Activated CD4-positive, alpha-beta T cell treated with anti-CD3 and anti-CD28 coated beads for 24 hours (primary cell): ENCODE results near the gene MIR17HG.
A peak's percentile ranks its signal among the peaks of the same experiment; 100 is the strongest.
"Not testable (repeated sequence)": the region's sequence is repeated elsewhere in the genome, so short reads cannot be mapped to it uniquely, and the experiment has no call there.

ENCODE experiments used
- DNase-seq, 2 donors: peaks; one replicate each; pipeline ENCODE4 v3.0.0-alpha.2; 2020; ENCODE audit warnings: low read depth in 2 of 2

Gene MIR17HG

DNA sequence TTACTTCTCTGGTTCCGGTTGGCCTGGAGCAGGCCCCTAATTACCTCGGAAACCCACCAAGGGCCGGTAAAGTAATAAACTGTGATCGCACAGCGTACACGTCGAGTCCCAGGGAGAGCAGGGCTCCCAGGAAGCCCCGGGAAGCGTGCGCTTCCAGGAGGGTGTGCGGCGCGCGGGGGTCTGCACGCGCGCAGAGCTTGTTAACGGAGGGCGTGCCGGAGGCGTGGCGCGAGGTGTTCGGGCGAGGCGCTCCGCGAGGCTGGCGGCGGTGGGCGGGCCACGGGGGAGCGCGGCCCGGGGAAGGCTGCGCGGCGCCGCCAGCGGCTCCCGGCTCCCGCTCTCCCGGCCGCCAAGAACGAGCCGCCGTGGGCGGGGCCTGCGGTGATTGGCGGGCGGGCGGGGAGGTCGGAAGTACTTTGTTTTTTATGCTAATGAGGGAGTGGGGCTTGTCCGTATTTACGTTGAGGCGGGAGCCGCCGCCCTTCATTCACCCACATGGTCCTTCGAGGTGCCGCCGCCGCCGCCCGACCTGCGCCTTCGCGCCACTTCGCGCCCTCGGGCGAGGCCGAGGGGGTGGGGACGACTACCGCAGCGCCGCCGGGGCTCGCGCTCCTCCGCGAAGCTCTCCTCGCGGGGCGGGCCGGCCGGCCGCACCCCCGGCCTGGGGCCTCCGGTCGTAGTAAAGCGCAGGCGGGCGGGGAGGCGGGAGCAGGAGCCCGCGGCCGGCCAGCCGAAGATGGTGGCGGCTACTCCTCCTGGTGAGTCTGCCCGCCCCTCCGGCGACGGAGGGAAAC lies at the start of gene MIR17HG:
Gene MIR17HG, plus strand, starts transcription at position 486 of the 794 bp plus-strand sequence.
- peak; percentile 82 to 84 for DNase-seq

DNA sequence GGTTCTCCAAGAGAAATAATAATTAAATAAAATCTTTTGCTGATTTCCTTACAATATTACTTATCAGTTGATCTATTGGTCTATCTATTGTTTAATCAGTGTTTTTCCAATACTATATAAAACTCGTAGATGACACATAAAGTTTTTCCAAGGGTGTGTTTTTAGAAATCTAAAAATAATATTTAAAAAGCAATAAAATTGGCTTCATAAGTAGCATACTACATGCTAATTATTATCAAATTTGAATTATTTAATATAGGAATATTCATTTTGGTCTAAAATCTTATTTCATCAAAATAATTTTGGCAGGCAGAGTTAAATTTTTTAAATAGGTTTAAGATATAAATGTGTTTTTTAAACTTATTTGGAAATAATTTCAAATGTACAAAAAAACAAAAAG lies 49.4 kb upstream of the MIR17HG start:
- DNase-seq, result no peak

DNA sequence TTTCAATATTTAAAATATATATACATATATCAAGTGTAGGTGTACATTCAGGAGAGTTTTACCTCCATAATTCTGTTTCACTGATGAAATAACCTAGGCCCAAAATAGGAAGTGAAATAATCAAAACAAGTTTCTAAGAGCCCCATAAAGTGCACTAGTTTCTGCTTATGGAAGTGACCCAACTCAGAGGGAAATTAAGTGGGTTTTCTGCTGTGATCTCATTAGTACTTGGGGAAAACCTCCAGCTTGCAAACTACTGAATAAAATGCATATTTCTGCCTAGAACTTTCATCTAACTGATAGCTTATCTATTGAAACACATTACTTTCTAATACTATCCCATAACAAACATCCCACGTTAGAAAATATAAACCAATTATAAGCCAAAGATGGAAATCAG lies 45.4 kb upstream of the MIR17HG start:
- DNase-seq, result no peak

DNA sequence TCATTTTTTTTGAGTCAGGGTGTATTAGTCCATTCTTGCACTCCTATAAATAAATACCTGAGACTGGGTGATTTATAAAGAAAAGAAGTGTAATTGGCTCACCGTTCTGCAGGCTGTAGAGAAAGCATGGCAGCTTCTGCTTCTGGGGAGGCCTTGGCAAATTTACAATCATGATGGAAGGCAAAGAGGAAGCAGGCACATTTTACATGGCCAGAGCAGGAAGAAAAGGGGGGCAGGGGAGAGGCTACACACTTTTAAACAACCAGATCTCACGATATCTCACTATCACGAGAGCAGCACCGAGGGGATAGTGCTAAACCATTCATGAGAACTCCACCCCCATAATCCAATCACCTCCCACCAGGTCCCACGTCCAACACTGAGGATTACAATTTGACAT lies 44.5 kb upstream of the MIR17HG start:
- no peak for DNase-seq

DNA sequence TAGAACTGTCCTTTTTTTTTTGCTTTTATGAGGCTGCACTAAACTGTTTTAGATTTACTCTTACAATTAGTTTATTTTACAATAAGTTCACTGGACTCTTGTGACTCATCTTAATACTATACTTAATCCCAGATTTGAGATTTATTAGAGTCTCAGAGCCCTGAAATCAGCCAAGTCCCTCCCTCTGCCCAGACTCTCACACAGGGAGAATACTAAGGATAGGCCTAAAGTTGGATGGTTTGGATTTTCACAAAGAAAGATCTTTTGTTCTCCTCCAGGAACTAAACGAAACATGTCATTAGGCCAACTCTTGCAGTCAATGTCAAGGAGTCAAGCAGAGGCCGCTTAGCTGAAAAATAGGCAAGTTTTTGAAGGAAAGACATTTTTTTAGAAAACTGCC lies 42.7 kb upstream of the MIR17HG start:
- no peak for DNase-seq

DNA sequence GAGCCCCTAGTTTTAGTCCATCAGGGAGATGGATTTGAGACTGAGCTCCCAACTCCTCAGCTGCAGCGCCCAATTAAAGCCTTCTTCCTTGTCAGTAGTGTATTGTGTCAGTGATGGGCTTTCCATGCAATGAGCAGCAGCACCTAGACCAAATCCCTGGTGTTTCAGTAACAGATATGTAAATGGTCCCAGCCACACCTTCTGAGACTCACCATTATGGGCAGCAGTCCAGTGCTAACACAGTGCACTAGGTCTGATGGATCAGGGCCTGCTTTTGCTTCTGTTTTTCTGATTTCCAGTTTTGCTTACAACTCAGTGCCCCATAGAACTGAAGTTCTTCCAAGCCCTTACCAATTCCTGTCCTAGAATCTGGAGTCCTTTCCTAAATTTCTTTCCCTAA lies 41.8 kb upstream of the MIR17HG start:
- DNase-seq, result no peak

DNA sequence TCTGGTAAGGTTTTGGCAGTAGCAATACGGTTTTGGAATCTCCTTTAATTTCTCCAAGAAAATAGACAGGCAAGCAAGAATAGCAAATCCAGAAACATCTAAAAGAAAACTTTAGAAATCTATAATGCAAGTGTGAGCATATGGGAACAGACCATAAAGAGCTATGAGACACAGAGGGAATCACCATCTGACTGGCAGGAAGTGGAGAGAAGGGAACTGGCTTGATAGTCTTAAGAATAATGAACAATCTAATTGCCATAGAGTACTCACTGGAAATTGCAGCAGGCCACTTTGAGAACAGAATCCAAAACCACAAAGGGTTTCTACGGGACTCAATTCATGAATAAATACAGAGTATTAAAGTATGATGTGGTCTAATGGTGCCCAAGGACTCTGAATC lies 39.6 kb upstream of the MIR17HG start:
- DNase-seq, result no peak

DNA sequence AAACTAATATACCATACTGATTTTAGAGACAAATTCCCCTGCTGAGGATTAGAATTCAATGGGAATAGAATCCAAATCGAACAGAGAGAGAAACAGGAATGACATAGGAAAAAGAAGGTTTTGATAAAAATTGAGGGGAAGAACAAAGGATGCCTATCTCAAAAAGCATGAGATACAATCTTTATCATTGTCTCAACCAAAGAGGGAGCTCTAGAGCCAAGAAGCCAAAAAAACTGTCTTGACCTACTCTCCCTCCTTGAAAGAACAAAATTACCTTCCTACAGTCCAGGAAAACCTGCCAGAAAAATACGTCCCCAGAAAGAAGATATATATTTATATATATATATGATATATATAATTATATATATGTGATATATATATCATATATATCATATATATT lies 39.2 kb upstream of the MIR17HG start:
- no peak for DNase-seq

DNA sequence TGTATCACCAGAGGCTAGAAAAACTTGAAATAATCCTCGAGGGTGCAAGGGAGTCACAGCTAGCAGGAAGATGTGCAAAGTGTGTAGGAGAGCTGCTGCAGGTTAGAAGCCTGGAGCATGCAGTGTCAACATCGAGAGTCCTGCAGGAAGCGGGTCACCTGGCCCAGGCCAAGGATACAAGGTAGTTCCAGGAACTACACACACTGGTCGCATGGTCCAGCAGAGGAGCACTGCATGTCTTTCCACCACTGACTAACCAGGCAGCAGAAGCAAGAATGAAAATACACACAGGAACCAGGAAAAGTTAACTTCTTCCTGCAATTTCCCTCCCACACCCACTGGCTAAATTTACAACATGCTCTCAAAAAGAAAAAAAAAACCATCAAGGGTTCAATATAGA lies 36.0 kb upstream of the MIR17HG start:
- no peak for DNase-seq

DNA sequence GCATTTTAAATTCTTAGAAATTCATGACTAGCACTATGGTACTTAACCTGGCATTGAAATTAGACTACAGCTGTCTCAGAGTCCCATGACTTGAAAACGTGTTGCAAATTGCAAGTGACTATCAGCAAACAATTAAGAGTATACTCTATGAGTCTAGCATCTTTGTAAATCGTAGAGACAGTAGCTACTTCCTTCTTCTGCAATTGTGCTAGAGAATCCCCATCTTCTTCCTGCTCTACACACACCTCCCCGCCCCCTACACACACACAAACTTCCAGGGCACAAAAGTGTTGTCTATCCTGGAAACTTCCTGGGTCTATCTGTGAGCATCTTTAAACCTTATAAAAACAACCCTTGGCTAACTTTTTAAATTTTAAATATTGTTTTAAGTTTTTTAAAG lies 35.2 kb upstream of the MIR17HG start:
- no peak for DNase-seq

DNA sequence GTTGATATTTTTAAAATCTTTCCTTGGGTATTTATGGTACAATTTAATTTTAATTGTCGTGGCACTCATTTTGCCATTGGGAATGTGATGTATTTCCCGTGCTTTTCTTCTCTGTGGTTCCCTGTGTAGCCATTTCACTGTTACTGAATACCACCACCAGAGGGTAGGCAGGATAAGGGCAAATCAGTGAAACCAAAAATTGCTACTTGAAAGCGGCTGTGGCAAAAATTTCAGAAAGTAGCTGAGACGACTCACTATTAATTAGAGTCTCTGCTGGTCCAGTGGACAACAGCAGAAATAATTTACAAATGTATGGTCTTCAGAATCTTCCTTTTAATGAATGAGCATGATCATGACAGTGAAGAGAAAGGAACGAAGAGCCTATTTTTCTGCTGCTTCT lies 34.4 kb upstream of the MIR17HG start:
- DNase-seq, result peak in 1 of 2 donors; percentile 18

DNA sequence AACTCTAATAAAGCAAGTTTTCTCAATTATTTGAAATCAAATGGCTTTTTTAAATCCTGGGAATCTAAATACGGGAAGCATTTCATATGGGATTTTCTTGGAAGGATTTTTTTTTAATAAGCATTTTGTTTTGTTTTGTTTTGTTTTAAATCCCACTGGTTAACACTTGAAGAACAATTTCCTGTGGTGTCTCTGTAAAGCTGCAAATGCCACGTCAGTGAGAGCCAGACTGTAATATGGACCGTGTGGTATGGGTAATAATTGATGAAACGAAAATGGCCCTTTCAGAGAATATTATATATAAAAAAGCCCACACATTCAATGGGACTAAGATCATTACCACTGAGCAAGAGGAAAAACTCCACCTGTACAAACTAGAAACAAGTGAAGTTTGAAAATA lies 33.9 kb upstream of the MIR17HG start:
- DNase-seq, result no peak

DNA sequence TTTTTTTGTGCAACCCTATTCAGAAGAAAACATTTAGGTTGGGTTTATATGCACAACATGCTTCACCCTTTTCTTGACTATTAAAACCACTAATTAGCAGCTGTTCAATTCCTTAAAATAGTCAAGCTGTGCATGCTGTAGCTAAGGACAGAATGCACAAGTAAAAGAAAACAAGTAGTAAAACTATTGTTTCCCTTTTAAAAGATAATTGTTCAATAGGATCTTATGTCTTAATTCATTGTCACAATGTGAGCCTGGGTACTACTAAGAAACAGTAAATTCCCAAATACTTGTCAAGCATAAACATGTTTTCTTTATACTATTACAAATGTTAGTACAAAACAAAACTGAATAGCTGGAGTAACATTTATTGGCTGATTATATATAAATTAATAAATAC lies 32.6 kb upstream of the MIR17HG start:
- no peak for DNase-seq

DNA sequence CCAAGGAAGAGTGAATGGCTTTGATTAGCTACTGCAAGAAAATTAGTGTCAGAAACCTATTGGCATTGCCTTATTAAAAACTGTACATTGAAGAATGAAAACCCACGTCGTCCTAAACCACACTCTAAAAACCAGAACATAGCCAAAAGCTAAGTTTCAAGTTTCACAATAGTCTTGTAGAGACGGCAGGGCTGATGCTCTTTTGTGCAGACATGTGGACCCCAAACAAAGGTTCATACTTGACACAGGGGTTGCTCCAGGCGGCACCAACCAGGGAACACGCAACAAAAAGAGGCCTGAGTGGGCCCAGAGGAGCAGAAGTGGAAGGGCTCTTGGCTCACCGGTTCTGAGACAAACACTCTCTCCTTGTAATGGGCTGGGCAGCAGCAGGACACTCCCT lies 28.6 kb upstream of the MIR17HG start:
- no peak for DNase-seq

DNA sequence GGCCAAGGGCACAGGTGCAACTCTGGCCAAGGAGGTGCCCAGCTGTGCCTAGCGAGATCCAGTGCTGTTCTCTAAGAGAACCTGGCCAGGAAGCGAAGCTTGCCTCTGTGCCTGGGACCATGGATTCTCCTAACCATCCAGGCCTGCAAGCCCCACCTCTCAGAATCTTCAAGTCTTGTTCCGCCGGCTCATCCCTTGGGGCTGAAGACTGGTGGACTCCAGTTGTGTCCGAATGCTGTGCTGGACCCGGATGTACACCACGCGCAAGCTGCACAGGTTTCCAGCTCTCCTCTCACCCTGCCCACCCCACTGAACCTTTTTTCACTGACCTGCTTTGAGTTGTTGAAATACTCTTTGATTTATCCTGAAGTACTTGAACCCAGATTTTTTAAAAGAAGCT lies 27.5 kb upstream of the MIR17HG start:
- no peak for DNase-seq

DNA sequence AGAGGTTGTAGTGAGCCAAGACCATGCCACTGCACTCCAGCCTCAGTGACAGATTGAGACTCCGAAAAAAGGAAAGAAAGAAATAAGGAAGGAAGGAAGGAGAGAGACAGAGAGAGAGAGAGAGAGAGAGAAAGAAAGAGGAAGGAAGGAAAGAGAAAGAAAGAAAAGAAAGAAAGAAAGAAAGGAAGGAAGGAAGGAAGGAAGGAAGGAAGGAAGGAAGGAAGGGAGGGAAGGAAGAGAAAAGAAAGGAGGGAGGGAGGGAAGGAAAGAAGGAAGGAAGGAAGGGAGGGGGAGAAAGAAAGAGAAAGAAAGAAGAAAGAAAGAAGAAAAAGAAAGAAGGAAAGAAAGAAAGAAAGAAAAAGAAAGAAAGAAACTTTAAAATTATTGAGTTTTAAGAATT lies 26.5 kb upstream of the MIR17HG start:
- not testable (repeated sequence) for DNase-seq

DNA sequence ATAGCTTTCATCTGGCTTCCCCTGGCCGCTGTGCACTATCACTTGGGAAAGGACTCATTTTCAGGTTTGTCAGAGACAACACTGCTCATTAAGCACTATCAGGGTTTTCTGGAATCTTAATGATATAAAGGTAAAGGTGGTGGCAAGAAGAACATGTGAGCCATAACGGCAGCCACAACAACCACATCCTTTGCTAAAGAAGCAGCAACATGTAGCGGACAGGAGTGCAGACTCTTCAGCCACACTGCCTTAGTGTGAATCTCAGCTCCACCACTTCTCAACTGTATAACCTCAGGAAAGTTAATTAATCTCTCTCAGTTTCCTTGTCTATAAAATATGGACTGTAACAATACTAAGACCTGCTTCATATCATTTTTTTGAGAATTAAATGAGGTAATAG lies 24.1 kb upstream of the MIR17HG start:
- no peak for DNase-seq

DNA sequence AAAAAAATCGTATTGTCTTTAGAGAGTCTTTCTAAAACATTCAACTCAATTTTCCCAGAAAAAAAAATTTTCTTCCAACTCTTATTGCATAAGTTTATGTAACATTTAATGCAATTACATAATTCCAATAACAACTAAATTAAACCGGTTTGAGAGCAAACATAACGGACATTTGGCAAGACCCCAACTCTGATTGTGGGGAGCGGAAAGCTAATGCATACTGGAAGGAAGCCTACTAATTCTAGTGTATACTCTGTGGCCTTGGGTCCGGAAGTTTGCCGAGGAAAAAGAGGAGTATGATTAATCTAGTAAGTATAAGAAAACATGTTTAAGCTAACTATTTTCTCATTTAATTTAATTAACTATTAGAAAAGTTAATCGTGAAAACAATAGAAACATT lies 21.3 kb upstream of the MIR17HG start:
- no peak for DNase-seq

DNA sequence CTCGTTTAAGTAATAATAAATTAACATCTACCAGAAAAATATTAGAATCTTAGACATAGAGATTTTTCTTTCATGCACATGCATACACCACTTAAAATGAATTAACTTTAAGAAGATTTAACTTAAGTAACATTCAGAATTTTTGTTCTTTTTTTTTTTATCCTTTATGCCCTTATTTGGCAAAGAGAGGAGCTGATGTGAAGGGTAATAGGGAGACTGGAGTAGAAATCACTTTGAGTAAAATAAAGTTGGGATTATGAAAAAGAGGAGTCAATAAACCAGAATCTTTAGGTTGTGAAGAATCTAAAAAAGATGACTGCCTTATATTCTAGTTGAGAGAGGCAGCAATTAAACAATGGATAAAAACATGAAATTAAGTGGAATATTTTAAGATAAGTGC lies 18.8 kb upstream of the MIR17HG start:
- DNase-seq, result no peak

DNA sequence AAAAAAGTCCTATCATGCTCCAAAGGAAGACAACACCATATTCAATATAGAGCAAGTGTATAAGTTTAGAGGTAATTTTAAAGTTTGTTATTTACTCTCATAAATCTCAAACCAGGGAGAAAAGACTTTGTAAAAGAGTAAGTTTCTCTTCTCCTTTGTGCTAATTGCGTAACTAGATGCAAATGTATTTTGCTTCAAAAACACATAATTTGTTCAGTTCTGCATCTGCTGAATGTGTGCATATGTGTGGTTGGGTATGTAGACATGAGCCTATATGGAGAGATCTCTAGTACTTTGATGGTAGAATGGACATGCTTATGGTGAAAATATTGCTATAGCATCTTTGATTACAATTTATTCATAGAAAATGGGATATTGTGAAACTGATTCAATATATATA lies 17.8 kb upstream of the MIR17HG start:
- no peak for DNase-seq

DNA sequence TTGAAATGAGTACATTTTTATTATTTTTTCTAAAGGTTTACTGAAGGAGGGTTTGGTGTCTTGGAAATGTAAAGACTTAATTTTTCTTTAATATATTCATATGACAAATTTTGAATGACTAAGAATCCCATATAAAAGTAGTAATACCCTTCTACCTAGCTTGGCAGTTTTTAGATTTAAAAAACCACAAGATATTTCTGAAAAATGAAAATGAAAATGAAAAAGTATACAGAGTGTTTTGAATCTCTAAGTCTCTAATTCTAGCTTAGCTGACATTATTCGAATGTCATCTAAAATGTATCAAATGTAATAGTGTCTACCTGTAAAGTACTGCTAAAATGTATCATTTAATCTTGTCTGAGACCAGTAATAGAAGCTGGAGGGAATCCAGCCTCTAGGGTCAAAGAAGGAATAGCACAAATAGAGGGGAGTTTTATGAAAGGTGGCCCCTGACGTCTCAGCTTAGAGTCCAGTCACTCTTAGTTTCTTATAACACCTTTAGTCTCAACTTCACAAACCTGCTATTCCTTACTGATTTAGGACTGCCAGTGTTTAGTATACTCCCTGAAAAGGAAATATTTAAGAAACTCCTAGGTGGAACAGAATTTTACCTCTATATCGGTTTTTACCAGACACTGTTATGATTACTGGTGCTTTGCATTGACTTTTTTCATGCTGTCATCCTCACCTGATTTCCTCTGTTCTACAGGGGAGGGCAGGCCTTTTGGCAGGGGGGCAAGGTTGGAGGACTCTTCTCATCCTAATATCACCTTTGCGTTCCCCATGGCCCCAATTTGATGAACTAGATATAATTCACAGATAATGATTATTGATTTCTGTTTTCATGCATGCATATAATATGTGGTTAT lies 16.2 kb upstream of the MIR17HG start:
- no peak for DNase-seq

DNA sequence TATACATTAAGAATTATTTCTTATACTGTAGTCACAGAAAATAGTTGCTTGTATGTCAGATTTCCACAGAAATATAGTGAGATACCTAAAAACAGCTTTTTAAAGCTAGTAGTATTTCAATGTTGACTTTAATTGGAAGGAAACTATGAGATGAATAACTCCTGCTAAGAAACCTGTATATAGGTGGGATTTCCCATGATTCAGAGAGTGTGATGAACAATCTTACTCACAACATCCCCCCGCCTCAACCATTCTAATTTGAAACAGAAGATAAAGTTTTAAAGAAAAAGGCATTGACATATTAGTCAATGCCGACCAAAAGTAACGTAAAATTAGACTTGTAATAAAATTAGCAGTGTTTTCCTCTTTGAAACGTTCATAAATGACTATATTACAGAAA lies 1.4 kb upstream of the MIR17HG start:
- DNase-seq, result no peak

DNA sequence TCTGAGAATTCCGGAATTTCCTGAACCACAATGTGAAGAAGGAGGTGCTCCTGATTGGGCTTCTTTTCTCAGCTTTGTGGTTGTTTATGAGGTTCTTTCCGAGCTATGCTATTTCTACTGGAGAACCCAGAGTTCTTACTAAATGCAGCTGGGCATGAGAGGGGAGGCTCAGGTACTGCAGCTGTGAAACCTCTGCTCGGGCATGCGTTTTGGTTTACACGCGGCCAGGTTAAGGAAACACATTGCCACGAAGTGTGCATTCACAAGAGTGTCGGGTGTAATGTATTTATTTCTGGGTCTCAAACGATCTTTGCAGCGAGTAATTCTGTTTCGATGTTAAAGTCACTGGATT lies 661 bp upstream of the MIR17HG start:
- peak in 1 of 2 donors; percentile 35 for DNase-seq
